ENCODE results near the gene SLC4A4.
"Not testable (repeated sequence)": the region's sequence is repeated elsewhere in the genome, so short reads cannot be mapped to it uniquely, and the experiment has no call there.

SLC4A4 gene

DNA sequence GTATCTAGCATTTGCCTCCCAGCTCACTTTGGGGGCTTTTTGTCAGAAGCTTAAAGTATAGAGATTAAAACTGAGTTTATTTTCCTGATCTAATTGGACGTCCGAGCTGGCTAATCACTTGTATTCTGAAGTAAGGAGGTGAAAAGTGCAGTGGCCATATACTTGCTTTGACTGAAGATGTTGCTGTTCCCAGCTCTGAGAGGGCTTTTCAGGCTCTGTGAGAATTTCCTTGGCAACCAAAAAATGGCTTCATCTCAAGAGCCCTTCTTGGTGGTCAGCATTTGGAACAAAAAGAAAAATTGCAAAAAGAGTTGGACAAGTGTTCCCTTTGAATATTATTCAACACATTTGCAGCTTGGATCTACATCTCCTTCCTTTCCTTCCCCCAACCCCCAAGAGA is 67.0 kb downstream of the SLC4A4 start:
- no peak overlapping the region for H3K27ac ChIP-seq
- DNase-seq (ENCODE audit: low read depth, low spot score), result no peak

DNA sequence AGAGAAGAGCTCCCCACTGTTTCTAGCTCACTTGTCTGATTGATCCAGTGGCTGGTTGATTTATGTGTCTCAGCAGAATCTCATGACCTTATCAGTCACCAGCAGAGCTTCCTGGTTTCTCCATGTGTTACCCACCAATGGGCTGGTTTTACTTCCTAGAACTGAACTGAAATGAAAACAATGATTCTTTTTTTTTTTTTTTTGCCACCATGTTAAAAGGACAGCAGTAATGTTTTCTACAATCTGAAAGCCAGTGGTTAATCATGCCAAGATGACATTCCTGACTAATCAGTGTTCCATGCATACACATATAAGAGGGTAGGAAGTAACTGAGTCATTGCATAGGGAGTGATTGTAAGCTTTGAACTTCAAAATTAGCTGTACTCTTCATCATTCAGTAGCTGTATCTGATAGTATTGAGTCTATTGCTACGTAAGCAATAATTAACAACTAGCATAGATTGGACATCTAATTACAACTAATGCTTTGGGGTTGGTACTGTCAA is 67.7 kb downstream of the SLC4A4 start:
- peak overlapping the region; percentile 7 for H3K27ac ChIP-seq
- peak; percentile 31 for DNase-seq (ENCODE audit: low read depth, low spot score)

DNA sequence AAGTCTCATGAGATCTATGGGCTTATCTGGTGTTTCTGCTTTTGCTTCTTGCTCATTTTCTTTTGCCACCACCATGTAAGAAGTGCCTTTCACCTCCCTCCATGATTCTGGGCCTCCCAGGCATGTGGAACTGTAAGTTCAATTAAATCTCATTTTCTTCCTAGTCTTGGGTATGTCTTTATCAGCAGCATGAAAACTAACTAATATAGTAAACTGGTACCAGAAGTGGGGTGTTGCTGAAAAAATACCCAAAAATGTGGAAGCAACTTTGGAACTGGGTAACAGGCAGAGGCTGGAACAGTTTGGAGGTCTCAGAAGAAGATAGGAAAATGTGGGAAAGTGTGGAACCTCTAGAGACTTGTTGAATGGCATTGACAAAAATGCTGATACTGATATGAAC is 70.1 kb downstream of the SLC4A4 start:
- not testable (repeated sequence) for DNase-seq (ENCODE audit: low read depth, low spot score)

DNA sequence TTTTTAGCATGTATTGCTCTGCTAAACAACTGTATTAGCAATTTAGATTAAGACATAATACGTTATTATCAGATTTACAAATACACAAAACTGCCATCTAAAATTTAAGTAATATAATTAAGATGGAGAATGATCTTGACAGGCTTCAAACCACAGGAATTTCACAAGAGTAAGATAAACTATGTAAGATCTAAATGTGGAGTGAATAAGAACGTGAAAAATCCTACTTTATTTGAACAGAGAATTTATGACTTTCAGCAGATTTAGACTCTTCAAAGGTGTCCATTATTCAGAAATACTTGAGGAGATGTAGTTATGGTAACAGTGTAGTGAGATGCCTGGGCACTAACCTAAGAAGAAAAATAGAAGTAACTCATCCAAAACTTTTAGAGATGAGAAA is 73.2 kb downstream of the SLC4A4 start:
- no peak overlapping the region for H3K27ac ChIP-seq
- DNase-seq (ENCODE audit: low read depth, low spot score), result no peak

More for the DNA sequence above, 70.1 kb downstream of the SLC4A4 start:
- H3K27ac ChIP-seq, result not testable (repeated sequence)

DNA sequence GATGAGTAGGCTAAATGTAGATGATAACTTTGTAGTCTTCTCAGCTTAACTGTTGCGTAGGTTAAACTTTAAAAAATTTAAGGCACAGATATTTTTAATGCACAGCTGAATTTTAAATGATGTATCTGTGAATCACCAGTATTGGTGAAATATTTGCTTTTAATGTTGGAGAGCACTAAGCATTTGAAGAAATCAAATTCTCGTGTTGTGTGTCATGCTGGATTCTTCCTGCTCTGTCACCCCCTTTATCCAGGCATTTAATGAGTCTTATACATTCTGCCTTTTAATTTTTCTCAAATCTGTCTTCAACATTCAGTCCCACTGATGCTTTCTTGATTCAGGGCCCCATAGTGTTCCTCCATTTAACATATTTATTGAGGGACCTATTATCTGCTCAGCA is 76.7 kb downstream of the SLC4A4 start:
- no peak for DNase-seq (ENCODE audit: low read depth, low spot score)
- H3K27ac ChIP-seq, result no peak overlapping the region

DNA sequence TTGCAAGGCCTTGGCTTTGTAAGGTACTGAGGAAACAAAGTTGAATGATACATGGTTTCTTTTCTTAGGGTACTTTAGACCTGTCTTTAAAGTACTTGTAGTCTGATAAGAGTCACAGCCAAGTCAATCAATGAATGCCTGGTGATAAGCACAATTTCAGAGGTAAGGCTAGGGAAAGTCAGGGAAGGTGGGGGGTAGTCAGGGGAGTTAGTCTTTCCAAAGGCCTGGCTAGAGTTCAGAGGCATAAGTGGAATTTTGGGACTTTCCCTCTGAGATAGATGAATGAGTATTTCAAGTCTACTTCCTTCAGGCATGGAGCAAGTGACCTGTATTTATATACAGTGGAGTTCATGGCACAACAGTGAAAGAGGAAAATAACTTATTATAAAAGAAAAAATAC is 78.3 kb downstream of the SLC4A4 start:
- no peak overlapping the region for H3K27ac ChIP-seq

DNA sequence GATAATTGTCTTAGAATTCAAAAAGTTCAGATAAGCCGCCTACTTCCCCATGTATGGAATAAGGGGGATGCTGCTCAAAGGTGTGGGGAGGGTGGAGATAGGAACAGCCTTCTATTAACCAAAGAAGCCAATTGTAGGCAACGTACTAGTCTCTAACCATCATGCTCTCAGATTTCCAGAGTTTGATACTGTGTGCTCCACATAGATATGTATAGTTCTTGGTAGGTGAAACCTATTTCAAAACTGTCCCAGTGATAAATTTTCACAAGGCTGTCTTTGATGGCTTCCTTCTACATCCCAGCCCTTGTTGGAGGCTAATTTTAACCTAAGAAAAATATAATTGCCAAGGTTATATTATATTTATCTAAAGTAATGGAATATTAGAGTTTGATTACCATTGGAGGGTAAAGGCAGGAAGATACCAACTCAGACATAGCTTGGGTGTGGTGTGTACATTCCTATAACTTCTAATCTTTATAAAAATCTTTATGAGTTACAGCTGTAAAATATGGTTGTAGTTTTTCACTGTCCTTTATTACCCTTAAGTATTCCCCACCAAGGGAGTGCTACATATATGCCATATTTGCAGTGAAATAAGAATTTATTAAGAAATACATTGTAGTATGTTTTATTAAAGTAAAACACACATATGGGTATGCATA is 87.7 kb downstream of the SLC4A4 start:
- no peak for DNase-seq (ENCODE audit: low read depth, low spot score)
- H3K27ac ChIP-seq, result no peak overlapping the region

More for the DNA sequence above, 78.3 kb downstream of the SLC4A4 start:
- DNase-seq (ENCODE audit: low read depth, low spot score), result no peak

DNA sequence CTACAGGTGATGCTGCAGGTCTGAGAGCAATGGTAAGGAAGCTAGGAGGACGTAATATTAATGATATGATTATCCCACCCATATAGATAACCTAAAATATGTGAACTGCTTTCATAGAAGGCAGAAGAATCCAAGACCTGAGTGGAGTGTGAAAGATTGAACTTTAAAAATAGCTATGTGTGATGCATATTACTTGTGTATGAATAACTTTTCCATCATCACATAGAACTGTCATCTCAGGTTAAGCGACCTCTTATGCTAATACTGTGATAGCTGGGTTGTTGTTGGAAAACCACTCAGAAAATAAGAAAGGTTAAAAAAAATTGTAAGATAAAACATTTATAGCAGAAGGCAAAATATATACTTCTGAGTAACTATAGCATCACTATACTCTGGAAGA is 90.3 kb downstream of the SLC4A4 start:
- H3K27ac ChIP-seq, result no peak overlapping the region
- DNase-seq (ENCODE audit: low read depth, low spot score), result no peak

DNA sequence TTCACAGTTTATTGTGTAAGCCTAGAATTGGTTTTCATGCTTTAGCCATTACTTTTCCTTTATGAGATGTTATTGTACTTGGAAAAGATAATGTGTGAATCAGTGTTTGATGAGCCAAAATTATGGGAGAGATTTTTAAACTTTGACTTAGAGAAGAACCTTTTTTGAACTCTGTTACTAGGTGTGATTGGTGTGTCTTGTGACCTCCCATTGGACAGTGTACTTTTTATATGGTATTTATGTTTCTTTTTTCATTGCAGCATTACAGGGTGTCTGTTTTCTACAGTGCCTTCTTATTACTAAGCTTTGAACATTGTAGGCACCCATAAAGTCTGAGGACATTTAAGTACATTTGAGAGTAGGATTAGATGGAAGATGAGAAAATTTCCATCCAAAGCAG is 91.1 kb downstream of the SLC4A4 start:
- DNase-seq (ENCODE audit: low read depth, low spot score), result no peak
- no peak overlapping the region for H3K27ac ChIP-seq

DNA sequence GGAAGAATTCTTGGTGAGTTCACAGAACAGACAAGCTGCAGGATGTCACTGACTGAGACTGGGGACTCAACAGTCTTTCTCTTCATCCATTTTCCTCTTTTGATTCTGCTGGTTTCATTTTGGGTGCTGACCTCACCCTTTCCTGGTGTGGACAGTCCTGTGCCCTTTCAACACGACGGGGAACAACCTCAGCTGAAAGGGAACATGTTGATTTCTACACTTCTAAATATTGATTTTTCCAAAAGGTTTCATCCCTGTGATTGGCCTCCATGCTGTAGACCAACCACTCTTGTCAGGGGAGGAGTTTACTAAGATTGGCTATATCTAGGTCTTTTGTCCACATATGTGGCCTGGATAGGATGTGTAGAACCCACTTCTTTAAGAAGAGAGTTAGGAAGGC is 91.8 kb downstream of the SLC4A4 start:
- no peak overlapping the region for H3K27ac ChIP-seq
- DNase-seq (ENCODE audit: low read depth, low spot score), result no peak

DNA sequence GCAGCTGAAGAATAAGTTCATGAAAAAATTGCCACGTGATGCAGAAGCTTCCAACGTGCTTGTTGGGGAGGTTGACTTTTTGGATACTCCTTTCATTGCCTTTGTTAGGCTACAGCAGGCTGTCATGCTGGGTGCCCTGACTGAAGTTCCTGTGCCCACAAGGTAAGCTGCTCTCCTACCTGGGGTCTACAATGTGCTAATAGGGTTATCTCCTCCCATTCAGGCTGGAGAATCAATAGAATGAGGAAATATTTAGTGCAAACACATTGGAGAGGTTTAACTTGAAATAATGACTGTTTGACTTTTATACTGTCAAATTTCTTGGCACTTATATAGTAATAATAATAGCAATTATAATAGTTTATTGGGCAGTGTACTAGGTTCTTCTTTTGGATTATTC is 101.8 kb downstream of the SLC4A4 start:
- H3K27ac ChIP-seq, result no peak overlapping the region
- no peak for DNase-seq (ENCODE audit: low read depth, low spot score)

DNA sequence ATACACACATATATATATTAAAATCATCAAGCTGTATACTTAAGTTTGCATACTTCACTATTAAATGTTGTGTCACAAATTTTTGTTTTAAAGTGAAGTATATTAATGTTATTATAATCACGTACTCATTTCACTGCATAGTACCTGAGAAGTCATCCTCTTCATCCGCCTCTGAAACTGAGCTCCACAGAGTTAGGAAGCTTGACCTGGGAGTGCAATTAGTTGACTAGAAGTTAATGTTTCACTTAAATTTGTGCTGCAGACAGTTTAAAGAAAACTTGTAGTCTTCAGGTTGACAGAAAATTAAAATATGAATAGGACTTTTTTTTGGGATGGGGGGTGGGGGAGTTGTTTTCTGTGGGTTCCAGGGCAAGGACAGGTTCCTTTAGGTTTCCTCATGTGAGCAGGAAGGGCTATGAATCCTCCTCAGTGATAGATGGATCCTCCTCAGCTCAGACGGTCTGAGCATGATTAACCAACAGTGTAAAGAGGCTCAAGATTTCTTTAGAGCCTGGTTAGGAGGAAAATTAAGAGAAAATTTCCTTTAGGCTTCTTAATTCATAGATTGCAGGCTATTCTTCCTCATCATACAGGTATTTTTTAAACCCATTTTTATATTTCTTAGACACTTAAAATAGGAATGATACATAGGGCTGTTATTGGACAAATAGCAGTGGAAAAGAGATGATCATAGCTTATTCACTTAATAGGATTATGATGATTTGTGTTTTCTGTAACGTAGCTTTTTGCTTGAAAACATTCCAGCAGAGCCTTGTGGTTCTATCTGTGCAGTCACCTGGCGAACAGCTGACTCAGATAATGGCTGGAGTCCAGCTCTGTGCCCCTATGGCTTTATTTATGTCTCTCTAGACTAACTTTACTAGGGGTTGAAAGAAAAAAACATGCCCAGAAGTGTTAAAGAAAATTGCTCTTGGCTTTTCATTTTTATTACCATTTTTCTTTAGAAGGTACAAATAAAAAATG is 102.7 kb downstream of the SLC4A4 start:
- no peak overlapping the region for H3K27ac ChIP-seq
- DNase-seq (ENCODE audit: low read depth, low spot score), result no peak

DNA sequence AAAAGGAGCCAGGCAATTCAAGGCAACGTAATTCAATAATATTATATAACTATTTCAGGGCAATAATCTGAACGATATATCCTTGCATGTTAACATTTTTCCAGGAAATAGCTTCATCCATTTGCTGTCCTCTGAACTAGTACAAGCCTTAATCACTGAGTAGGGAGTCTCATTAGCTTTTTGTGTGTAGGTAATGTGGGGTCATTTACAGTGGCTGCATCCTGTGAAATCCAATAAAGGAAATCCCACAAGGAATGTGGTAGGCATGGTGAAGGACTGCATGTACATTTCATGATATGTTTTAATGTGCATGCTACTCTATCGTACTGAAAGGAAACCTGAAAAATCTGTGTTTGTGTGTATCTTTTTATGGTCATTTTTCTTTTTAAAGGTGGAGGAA is 103.5 kb downstream of the SLC4A4 start:
- no peak for DNase-seq (ENCODE audit: low read depth, low spot score)
- no peak overlapping the region for H3K27ac ChIP-seq

DNA sequence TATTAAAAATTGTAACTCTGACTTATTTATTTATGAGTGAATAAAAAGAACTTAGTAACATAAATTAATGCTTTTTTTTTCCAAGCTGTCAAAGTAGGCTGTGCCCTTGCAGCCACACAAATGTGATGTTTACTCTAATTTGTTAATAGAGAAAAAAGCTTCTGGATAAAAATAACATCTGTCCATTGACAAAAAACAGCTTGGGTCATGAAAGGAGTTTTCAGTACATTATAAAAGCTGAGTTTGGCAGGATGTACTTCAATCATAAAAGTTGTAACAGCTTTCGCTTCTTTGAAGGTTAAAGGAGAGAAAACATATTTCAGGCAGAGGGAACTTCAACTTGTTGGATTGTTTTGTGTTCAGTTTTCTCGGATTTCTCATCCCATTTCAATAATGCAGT is 105.6 kb downstream of the SLC4A4 start:
- no peak overlapping the region for H3K27ac ChIP-seq
- DNase-seq (ENCODE audit: low read depth, low spot score), result no peak

DNA sequence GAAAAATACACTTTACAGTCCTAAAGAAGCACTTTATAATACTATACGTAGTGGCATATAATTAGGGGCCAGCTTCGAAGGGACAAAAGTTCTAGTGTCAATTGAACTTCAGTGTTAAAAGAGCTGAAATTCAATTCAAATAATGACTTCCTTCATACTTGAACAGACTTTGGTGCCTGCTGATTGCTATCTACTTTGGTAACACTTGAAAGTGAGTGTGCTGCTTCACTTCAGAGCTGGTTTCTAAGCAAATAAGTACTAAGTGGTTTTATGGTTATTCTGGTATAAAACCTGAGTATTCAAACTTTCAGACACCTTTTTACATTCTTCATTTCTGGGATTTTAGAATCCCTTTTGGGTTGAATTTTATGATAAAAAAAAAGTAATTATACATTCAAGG is 107.0 kb downstream of the SLC4A4 start:
- DNase-seq (ENCODE audit: low read depth, low spot score), result no peak
- H3K27ac ChIP-seq, result no peak overlapping the region

DNA sequence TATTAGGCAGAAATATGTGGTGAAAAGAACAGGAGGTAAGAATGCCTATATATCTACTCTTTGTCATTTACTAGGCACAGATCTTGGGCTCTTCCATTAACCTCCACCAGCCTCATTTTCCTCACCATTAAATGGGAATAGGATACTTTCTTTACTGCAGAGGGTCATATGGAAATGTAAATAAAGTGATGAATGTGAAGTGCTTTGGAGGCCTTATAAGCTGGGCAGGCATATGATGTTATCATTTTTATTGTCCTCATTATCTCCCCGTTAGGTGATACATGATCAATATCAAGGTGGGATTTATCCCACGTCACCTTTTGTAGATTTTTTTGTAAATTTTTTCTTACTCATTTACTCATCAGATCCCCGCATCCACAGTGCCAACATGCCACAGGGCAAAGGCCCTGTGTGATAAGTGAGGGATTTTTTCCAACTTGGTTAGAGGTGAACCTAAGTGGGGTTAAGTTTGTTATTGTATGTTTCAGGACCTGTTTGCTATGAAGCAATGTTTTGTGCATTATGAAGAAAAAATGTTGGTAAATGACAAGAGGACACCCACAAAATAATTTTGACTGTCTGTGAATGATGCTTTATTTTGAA is 107.8 kb downstream of the SLC4A4 start:
- no peak overlapping the region for H3K27ac ChIP-seq
- no peak for DNase-seq (ENCODE audit: low read depth, low spot score)

DNA sequence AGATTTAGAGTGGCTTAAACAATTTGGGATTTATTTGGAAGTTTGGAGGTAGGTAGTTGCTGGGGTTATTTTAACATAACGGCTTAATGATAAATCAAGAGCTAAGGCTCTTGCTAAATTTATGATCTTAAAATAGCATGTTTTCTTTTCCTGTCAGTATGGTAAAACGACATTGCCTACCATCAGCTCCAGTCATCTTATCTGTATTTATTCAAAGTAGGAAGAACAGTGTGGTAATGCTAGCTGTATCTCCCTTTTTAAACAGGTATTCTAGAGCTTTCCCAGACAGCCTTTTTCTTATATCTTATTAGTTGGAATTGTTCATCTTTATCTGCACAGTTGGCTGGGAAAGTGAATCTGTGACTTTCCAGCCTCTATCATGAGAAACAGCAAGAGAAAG is 110.2 kb downstream of the SLC4A4 start:
- DNase-seq (ENCODE audit: low read depth, low spot score), result no peak
- H3K27ac ChIP-seq, result no peak overlapping the region

DNA sequence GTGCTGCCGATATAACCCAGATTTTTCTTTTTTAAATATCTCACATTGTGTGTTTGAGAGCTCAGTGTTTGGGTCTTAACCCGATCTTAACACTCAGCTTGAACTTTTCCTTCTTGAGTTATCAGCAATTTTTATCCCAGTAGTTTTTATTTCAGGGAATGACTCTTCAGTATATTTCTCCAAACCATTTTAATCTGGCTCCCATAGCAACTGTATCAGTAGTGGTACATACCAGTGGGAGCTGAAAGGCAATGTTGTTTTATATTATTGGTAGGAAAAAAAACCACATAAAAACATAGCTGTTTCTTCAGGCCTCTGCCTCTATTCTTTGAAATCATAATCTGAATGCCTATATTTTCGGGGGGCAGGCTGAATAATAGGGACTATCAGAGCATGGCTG is 111.1 kb downstream of the SLC4A4 start:
- no peak overlapping the region for H3K27ac ChIP-seq
- DNase-seq (ENCODE audit: low read depth, low spot score), result no peak

DNA sequence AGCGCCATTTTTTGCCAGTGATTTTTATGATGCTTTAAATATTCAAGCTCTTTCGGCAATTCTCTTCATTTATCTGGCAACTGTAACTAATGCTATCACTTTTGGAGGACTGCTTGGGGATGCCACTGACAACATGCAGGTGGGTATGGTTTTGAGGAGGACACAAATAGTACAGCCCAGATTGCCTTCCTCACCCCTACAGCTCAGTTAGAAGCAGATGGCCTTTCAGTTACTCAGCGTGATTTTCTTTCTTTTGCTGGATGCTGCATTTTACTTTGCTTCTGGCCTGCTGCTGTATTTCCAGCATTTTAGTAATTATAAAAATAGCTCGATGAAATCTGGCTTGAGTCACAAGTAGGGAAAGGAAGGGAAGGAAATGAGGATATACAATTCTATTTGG is 114.7 kb downstream of the SLC4A4 start:
- no peak overlapping the region for H3K27ac ChIP-seq
- DNase-seq (ENCODE audit: low read depth, low spot score), result no peak

DNA sequence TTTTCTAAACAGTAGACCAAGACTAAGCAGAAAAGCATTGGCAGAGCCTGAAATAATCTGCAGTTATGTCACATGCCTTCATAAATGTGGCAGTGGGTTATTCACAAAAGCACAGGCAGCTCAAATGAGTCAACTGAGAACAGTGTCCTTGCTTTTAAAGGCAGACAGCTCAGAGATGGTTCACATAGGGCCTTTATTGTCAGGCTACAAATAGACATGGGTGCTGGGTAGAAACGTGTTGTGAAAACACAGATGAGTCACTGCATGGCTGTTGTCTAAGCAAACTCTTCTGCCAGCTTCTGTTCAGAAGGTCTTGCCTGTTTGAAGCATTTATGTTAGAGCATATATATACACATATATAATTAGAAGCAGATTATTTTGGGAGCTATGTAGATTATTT is 118.0 kb downstream of the SLC4A4 start:
- DNase-seq (ENCODE audit: low read depth, low spot score), result peak; percentile 82
- H3K27ac ChIP-seq, result peak overlapping the region; percentile 23

DNA sequence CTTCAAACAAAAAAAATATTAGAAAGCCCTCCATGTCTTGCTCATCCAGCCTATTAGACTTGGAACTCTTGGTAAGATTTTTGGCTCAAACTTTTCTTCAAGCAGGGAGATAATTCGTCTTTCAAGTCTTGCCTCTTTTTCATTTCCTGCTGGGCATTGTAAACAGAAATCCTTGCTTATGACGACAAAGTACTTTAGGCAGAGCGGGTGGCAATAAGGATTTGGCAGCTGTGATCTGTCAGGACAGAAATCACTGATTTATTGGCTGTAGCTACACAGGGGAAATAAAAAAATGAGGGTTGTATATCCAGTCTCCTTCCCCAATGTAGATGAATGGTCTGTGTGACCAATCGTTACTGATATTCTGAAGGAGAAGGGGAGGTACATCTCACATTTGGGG is 121.6 kb downstream of the SLC4A4 start:
- no peak overlapping the region for H3K27ac ChIP-seq

More for the DNA sequence above, 121.6 kb downstream of the SLC4A4 start:
- DNase-seq (ENCODE audit: low read depth, low spot score), result no peak

Measured in epithelial cell of prostate (primary cell).